Transverse colon (tissue), 3 donors: ENCODE data around the gene MC4R.

ENCODE experiments used
- EP300 ChIP-seq: sonication (generic); formaldehyde crosslinking; IDR thresholded peaks from one replicate; pipeline ENCODE4 v1.6.1; 2017; ENCODE audit warnings: antibody characterized with exemption, low read depth
- POLR2A ChIP-seq: fragments of 450-650 bp; IDR thresholded peaks from one replicate; pipeline ENCODE4 v1.6.1; 2016; ENCODE audit warnings: antibody characterized with exemption, mild to moderate bottlenecking, moderate library complexity
- TF ChIP-seq, protein P1 (sequence below), 5 experiments: fragments of 200-600 bp in 3 of 5; fragments of 450-650 bp in 2 of 5; sonication (generic) in 3 of 5; IDR thresholded peaks; 1 replicate in 2 of 5; 2 replicates in 3 of 5; pipeline ENCODE4 v1.5.1; 2016 to 2017; ENCODE audit warnings: antibody characterized with exemption in 5 of 5, inconsistent platforms in 3 of 5, mild to moderate bottlenecking in 2 of 5, moderate library complexity in 1 of 5

DNA sequence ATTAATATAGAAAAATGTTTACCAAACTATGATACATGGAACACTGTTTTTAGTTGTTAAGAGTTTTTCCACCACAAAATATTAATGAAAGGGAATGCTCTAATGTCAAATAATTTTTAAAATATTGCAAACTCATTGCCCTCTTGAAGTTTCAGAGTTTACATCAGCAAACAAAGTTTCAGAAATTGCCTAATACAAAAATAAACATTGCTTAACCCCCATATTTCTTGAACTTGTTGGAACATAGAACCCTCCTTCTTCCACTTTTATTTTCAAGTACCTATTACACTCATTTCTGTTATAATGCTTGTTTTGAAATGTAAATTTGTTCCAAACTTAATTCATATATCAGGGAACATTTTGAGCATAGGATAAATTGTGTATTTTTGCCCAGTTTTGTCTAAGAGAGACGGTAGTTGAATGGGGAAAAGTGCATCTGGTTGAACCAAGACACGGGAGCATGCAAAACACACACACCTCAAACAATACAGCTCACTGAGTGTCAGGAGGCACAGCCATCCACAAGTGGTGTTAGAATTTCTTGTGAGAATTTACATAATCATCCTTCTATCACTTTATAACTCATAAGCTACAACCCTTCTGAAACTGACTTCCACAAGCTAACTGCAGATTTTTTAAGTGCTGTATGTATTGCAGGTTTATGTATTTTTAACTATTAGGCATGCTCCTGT is 5.3 kb upstream of the MC4R start:
- TF ChIP-seq, protein P1, sequence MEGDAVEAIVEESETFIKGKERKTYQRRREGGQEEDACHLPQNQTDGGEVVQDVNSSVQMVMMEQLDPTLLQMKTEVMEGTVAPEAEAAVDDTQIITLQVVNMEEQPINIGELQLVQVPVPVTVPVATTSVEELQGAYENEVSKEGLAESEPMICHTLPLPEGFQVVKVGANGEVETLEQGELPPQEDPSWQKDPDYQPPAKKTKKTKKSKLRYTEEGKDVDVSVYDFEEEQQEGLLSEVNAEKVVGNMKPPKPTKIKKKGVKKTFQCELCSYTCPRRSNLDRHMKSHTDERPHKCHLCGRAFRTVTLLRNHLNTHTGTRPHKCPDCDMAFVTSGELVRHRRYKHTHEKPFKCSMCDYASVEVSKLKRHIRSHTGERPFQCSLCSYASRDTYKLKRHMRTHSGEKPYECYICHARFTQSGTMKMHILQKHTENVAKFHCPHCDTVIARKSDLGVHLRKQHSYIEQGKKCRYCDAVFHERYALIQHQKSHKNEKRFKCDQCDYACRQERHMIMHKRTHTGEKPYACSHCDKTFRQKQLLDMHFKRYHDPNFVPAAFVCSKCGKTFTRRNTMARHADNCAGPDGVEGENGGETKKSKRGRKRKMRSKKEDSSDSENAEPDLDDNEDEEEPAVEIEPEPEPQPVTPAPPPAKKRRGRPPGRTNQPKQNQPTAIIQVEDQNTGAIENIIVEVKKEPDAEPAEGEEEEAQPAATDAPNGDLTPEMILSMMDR (IDR thresholded peaks at IDR 0.05): no peak
- no peak for TF ChIP-seq EP300
- TF ChIP-seq POLR2A: no peak
